Measurements from ENCODE around the gene MCM8.
A peak's percentile ranks its signal among the peaks of the same experiment; 100 is the strongest.

Gene MCM8

DNA sequence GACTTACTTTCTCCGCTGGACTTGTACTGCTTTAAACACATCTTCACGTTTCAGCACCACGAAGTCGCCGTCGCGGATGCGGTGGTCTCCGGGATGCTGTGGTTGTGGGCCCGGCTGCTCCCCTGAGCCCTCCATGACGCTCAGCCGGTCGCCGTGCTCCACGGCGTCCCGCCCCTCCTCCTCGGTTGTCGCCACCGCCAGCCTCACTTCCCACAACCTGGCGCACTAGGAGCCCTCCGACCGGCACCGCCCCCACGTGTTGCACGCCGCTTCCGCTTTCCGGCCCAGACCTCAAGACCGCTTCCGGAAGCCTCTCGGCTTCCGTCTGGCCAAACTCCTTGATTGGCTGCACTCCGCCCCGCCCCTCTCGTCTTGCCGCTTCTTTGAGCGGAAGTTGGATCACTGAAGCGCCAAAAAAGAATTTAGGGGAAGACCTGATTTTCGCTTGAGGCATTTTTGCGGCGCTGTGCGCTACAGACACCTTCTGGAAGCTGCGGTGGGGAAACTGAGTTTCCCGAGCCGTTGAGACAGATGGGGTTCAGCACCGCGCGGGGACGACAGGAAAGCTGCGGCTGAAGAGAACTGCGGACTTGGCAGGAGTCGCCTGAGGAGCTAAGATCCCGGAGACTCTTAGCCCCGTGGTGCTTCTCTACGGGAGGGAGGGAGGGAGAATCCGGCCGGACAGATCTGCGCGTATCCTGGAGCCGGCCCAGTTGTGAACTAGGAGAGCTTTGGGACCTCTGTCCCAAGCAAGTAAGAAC, at the start of gene MCM8, which contains the start of gene TRMT6:
TSS of gene MCM8 (plus strand) at position 382 of the 761 bp plus-strand sequence. CDS start 1,364 bp downstream, outside the sequence.
TSS of gene TRMT6 (minus strand) at position 263 of the 761 bp plus-strand sequence. CDS start at position 135, 128 bp downstream.
- peak; percentile 99 for DNase-seq
- Histone ChIP-seq H3K4me1 (ENCODE audit: insufficient read depth, low read length) (peaks cover 47% of the 10 kb centered on the region), H2AFZ (ENCODE audit: low read depth, low read length) (peak within 1 kb of the TSS; percentile 96), H3K27ac (ENCODE audit: low read length) (peak within 1 kb of the TSS; percentile 91), H3K4me3 (ENCODE audit: low read depth in 1 of 2, low read length in 2 of 2) (peak within 1 kb of the TSS; percentile 41 to 81), H3K27me3 (ENCODE audit: insufficient read depth, low read length, poor library complexity) (no peaks in the 10 kb centered on the region), H3K9me3 (ENCODE audit: insufficient read depth, low read length, severe bottlenecking) (no peaks in the 10 kb centered on the region), H4K20me1 (ENCODE audit: insufficient read depth, low read length) (no peaks in the 10 kb centered on the region), H3K9ac (ENCODE audit: low read depth, low read length) (peak within 1 kb of the TSS; percentile 79), H3K36me3 (ENCODE audit: insufficient read depth, low read length) (peaks cover 61% of the 10 kb centered on the region), H3K4me2 (ENCODE audit: insufficient read depth, low read length) (peak within 1 kb of the TSS; percentile 78), H3K79me2 (ENCODE audit: insufficient read depth, low read length) (peaks cover 75% of the 10 kb centered on the region)
- ATAC-seq (ENCODE audit: insufficient read depth, low read depth) = peak; percentile 96
- no peak for TF ChIP-seq EZH2 (IDR thresholded peaks at IDR 0.05; ENCODE audit: borderline replicate concordance, low read depth, low read length, severe bottlenecking)
- TF ChIP-seq, protein P1, sequence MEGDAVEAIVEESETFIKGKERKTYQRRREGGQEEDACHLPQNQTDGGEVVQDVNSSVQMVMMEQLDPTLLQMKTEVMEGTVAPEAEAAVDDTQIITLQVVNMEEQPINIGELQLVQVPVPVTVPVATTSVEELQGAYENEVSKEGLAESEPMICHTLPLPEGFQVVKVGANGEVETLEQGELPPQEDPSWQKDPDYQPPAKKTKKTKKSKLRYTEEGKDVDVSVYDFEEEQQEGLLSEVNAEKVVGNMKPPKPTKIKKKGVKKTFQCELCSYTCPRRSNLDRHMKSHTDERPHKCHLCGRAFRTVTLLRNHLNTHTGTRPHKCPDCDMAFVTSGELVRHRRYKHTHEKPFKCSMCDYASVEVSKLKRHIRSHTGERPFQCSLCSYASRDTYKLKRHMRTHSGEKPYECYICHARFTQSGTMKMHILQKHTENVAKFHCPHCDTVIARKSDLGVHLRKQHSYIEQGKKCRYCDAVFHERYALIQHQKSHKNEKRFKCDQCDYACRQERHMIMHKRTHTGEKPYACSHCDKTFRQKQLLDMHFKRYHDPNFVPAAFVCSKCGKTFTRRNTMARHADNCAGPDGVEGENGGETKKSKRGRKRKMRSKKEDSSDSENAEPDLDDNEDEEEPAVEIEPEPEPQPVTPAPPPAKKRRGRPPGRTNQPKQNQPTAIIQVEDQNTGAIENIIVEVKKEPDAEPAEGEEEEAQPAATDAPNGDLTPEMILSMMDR (IDR thresholded peaks at IDR 0.05; ENCODE audit: borderline replicate concordance, extremely low read depth, low read length, poor library complexity, severe bottlenecking) = no peak

DNA sequence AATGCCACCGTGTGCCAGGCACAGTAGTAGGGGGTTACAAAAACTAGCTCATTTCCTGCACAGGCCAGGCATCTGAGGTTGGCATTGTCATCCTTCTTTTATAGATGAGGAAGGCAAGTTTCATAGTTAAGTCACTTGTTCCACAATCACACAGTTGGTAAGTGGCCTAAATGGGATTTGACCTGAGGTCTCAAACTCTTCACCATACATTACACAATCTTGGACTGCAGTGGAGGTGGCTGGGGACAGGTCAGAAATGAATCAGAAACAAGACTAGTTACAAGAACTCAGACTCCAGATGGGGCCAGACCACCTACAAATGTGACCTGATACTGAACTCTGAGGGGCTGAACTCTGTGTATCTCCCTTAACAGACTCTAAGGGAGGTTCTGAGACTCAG, 49.5 kb upstream of the MCM8 start:
- H3K79me2 ChIP-seq (ENCODE audit: insufficient read depth, low read length) = no peaks in the 10 kb centered on the region

DNA sequence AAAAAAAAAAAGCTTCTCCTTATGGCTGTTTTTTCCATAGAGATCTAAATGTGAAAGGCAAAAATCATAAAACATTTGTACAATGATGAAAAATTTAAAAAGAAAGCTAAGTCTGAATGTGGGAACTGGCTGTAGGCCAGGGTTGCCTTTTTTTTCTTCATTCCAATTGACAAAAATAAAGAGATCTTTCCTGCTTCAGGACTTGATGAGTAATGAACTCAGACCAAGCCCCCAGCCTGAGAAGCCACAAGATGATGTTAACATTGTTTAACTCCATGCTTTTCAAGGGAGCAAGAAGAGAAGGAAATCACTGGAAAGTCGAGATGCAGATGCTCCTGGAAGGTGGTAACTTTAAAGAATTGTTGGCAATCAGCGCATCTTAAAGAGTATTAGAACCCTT, 41.5 kb upstream of the MCM8 start:
- no peak for DNase-seq
- peaks cover 3% of the 10 kb centered on the region; the same call in 1 of the 2 replicates for H4K20me1 ChIP-seq (ENCODE audit: insufficient read depth, low read length)
- no peak overlapping the region for H3K4me2 ChIP-seq (ENCODE audit: insufficient read depth, low read length)
- peaks cover 20% of the 10 kb centered on the region for H3K27me3 ChIP-seq (ENCODE audit: insufficient read depth, low read length, poor library complexity)
- TF ChIP-seq EZH2 (IDR thresholded peaks at IDR 0.05; ENCODE audit: borderline replicate concordance, low read depth, low read length, severe bottlenecking) = no peak
- TF ChIP-seq, protein P1 (IDR thresholded peaks at IDR 0.05; ENCODE audit: borderline replicate concordance, extremely low read depth, low read length, poor library complexity, severe bottlenecking) = no peak
- no peaks in the 10 kb centered on the region for H3K79me2 ChIP-seq (ENCODE audit: insufficient read depth, low read length)
- no peaks in the 10 kb centered on the region for H3K4me1 ChIP-seq (ENCODE audit: insufficient read depth, low read length)
- no peaks in the 10 kb centered on the region for H3K9me3 ChIP-seq (ENCODE audit: insufficient read depth, low read length, severe bottlenecking)
- H2AFZ ChIP-seq (ENCODE audit: low read depth, low read length) = no peak overlapping the region
- H3K36me3 ChIP-seq (ENCODE audit: insufficient read depth, low read length) = no peaks in the 10 kb centered on the region
- H3K4me3 ChIP-seq (ENCODE audit: low read depth in 1 of 2, low read length in 2 of 2) = no peak overlapping the region
- no peak overlapping the region for H3K9ac ChIP-seq (ENCODE audit: low read depth, low read length)
- no peak overlapping the region for H3K27ac ChIP-seq (ENCODE audit: low read length)
- ATAC-seq (ENCODE audit: insufficient read depth, low read depth) = no peak

More for the DNA sequence above, 49.5 kb upstream of the MCM8 start:
- TF ChIP-seq EZH2 (IDR thresholded peaks at IDR 0.05; ENCODE audit: borderline replicate concordance, low read depth, low read length, severe bottlenecking) = no peak
- TF ChIP-seq, protein P1 (IDR thresholded peaks at IDR 0.05; ENCODE audit: borderline replicate concordance, extremely low read depth, low read length, poor library complexity, severe bottlenecking) = no peak
- Histone ChIP-seq H3K27me3 (ENCODE audit: insufficient read depth, low read length, poor library complexity) (peaks cover 7% of the 10 kb centered on the region), H3K36me3 (ENCODE audit: insufficient read depth, low read length) (no peaks in the 10 kb centered on the region), H3K4me3 (ENCODE audit: low read depth in 1 of 2, low read length in 2 of 2) (no peak overlapping the region), H4K20me1 (ENCODE audit: insufficient read depth, low read length) (no peaks in the 10 kb centered on the region), H3K4me1 (ENCODE audit: insufficient read depth, low read length) (no peaks in the 10 kb centered on the region), H2AFZ (ENCODE audit: low read depth, low read length) (no peak overlapping the region), H3K4me2 (ENCODE audit: insufficient read depth, low read length) (no peak overlapping the region), H3K27ac (ENCODE audit: low read length) (no peak overlapping the region), H3K9me3 (ENCODE audit: insufficient read depth, low read length, severe bottlenecking) (no peaks in the 10 kb centered on the region), H3K9ac (ENCODE audit: low read depth, low read length) (no peak overlapping the region)
- DNase-seq = no peak
- ATAC-seq (ENCODE audit: insufficient read depth, low read depth) = no peak
